NCI-H524 treated with DMSO at 0.1 percent for 48 hours (cell line): ENCODE measurements around the gene IL27RA.
"Not testable (repeated sequence)": the region's sequence is repeated elsewhere in the genome, so short reads cannot be mapped to it uniquely, and the experiment has no call there.

ENCODE experiments used
- DNase-seq: peaks from one replicate; lab custom pipeline; 2025; lab: John Stamatoyannopoulos, UW

IL27RA gene

DNA sequence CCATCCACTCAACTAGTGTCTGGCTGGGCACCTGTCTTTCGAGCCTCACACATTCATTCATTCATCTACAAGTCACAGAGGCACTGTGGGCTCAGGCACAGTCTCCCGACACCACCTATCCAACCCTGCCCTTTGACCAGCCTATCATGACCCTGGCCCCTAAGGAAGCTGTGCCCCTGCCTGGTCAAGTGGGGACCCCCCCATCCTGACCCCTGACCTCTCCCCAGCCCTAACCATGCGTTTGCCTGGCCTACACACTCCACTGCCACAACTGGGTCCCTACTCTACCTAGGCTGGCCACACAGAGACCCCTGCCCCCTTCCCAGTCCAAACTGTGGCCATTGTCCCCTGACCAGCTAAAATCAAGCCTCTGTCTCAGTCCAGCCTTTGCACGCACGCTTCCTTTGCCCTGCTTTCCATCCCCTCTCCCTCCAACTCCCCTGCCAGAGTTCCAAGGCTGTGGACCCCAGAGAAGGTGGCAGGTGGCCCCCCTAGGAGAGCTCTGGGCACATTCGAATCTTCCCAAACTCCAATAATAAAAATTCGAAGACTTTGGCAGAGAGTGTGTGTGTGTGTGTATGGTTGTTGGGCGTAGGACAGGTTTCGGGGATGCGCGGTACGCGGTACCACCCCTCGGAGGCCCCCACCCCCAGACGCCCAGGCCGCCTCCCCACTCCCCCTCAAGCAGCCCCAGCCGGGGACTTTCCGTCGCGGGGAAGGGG lies 404 bp upstream of the IL27RA start:
- DNase-seq = no peak

DNA sequence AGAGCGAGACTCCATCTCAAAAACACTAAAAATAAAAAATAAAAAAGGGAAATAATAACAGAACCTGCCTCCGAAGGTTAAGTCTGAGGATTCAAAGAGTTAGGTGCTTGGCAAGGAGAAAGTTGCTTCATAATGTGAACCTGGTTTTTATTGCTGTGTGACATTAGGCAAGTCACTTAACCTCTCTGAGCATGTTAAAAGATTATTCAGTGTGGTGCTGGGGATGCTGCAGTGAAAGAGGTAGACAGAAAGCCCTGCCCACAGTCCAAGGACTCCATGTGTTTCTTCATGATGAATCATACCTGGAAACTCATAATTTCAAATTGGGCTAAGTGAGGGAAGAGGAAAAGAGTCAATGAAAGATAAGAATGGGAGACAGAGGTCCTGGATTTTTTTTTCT lies 2.4 kb downstream of the IL27RA start:
- no peak for DNase-seq

GRCh38 chr19:14035159-14035558 lies 3.6 kb downstream of the IL27RA start:
- not testable (repeated sequence) for DNase-seq

- no peak for DNase-seq
Observed at GRCh38 chr19:14035706-14036105, 4.1 kb downstream of the IL27RA start.

GRCh38 chr19:14039181-14039580 lies 7.6 kb downstream of the IL27RA start:
- no peak for DNase-seq

GRCh38 chr19:14042659-14043608 lies 11.4 kb downstream of the IL27RA start:
- DNase-seq = not testable (repeated sequence)

DNA sequence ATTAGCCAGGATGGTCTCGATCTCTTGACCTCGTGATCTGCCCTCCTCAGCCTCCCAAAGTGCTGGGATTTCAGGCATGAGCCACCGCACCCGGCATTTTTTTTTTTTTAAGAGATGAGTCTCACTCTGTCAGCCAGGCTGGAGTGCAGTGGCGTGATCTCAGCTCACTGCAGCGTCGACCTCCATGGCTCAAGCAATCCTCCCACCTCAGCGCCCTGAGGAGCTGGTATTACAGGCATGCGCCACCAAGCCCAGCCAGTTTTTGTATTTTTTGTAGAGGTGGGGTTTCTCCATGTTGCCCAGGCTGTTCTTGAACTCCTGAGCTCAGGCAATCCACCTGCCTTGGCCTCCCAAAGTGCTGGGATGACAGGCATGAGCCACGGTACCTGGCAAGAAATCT lies 16.3 kb downstream of the IL27RA start:
- DNase-seq = not testable (repeated sequence)

DNA sequence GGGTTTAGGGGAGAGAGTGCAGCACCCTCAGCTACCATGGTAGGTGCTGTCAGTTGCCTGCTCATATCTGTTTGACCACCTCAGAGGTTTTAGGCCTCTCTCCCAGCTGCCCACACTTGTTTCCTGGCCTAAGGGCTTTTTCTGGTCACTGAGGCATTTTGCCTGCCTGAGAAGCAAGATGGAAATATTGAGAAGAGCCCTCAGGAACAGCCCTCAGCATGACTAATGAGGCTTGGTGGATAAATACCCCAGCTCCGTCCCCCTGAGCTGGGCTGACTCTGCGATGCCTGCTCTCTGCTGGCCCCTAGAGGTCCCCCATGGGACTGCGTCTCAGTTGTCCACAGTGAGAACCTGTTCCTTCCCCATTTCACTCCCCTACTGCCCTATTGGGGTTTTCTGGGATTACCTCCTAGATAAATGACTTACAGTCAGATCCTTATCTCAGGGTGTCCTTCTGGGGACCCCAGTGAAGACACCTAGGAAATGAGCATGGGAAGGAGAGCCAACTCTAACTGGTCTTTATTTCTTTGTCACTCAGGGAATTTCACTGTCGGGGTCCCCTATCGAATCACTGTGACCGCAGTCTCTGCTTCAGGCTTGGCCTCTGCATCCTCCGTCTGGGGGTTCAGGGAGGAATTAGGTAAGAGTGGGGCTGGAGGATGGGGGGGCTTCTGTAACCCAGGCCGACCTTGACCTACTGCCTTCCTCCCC lies 17.0 kb downstream of the IL27RA start:
- DNase-seq = no peak

DNA sequence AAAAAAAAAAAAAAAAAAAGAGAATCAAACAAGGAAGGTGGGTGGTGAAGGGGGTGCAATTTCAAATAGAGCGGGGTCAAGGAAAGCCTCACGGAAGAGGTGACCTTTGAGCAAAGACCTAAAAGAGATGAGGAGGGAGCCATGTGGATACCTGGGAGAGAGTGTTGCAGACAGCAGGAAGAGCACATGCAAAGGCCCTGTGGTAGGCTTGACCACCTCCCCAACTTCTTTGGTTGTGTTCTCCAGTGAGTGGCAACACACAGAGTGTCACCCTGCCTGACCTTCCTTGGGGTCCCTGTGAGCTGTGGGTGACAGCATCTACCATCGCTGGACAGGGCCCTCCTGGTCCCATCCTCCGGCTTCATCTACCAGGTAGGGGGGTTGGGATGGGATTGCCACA lies 18.9 kb downstream of the IL27RA start:
- DNase-seq = no peak

- not testable (repeated sequence) for DNase-seq
Observed at GRCh38 chr19:14050961-14051360, 19.4 kb downstream of the IL27RA start.

DNA sequence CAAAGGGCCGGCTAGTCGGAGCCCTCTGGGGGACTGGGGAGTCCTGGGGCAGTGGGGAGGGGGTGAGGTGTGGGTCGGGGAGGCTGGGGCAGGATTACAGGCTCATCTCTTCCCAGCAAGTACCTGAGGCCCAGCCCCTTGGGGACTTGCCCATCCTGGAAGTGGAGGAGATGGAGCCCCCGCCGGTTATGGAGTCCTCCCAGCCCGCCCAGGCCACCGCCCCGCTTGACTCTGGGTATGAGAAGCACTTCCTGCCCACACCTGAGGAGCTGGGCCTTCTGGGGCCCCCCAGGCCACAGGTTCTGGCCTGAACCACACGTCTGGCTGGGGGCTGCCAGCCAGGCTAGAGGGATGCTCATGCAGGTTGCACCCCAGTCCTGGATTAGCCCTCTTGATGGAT lies 20.4 kb downstream of the IL27RA start:
- DNase-seq = no peak

DNA sequence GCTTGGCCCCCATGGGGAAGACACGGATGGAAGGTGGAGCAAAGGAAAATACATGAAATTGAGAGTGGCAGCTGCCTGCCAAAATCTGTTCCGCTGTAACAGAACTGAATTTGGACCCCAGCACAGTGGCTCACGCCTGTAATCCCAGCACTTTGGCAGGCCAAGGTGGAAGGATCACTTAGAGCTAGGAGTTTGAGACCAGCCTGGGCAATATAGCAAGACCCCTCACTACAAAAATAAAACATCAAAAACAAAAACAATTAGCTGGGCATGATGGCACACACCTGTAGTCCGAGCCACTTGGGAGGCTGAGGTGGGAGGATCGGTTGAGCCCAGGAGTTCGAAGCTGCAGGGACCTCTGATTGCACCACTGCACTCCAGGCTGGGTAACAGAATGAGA lies 20.9 kb downstream of the IL27RA start:
- no peak for DNase-seq

- DNase-seq = no peak
Observed at GRCh38 chr19:14053032-14053431, 21.5 kb downstream of the IL27RA start.

DNA sequence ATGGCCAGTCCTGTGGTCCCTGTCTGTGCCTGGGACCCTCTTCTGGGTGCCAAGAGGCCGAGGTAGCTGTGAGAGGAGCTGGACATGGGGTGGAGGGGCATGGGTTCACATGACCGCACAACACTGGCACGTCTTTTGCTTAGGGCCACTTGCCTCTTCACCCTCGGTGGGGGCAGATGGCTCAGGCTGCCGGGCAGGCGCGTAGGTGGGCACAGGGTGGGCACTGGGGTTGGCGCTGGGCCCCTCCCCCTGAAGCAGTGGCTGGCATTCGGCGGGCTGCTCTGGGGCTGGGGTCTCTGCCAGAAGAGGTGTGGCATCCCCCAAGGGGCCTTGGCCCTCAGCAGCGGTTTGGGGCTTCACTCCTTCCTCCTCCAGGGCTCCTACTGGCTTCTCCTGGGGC lies 21.9 kb downstream of the IL27RA start:
- no peak for DNase-seq

DNA sequence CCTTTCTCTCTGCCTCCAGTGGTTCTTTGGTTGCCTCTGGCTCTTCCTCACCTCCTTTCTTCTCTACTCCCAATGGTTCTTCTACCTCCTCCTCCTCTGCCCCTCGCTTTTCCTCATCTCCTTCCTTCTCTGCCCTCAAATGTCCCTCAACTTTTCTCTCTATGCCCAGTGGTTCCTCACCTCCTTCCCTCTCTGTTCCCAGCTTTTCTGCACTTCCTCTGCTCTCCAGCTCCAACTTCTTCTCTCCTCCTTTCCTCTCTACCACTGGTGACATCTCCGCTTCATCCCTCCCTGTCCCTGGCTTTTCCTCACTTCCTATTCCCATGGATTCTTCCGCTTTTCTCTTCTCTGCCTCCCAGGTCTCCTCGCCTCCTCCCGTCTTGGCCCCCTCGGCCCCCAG lies 22.5 kb downstream of the IL27RA start:
- no peak for DNase-seq

- no peak for DNase-seq
Observed at GRCh38 chr19:14054721-14055120, 23.2 kb downstream of the IL27RA start.

DNA sequence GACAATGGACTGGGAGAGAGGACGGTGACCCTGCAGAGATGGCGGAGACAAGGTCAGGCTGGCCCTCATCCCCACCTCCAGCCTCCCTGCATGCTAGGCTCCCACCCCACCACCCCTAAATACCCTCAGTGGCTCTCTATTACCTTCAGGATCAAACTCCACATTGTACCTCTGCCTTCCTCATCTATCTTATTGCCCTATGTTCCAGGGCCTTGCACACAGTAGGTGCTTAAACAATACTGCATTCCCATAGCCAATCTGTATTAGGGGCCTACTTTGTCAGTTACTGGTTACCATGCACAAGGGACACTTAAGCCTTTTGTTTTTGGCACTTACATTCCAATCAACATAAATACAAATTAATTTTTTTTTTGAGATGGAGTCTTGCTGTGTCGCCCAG lies 23.8 kb downstream of the IL27RA start:
- no peak for DNase-seq

GRCh38 chr19:14056069-14056666 lies 24.6 kb downstream of the IL27RA start:
- DNase-seq = no peak

- no peak for DNase-seq
Observed at GRCh38 chr19:14056741-14057356, 25.3 kb downstream of the IL27RA start.

DNA sequence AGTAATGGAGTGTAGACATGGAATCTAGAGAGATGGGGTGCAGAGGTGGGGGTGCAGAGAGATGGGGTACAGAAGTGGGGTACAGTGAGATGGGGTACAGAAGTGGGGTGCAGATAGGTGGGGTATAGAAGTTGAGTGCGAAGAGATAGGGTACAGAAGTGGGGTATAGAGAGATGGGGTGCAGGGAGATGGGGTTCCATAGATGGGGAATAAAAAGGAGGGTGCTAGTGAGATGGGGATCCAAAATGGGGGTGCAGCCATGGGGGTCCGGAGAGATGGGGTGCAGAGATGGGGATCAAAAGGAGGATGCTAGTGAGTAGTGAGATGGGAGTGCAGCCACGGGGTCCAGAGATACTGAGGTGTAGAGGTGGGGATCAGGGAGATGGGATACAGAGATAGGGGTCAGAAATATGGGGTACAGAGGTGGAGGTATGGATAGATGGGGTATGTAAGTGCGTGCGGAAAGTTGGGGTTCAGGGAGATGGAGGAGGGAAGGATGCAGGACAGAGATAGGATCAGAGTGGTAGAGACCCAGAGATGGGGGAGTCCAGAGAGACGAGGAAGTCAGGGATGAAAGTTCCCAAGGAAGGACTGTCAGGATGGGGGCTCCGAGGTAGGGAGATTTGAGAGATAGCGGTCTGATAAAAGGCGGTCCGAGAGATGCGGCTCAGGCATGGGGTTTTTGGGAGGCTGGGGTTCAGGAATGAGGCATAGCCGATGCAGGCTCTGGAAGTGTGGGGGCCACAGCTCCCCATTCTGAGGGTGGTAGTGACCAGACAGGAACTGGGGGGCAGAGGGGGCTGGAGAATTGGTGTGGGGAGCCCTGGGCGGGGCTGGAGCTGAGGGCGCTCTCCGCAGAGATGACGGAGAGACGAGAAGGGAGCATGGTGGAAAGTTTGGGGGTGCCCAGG lies 26.9 kb downstream of the IL27RA start:
- DNase-seq = no peak

GRCh38 chr19:14059093-14059480 lies 27.5 kb downstream of the IL27RA start:
- no peak for DNase-seq
